Activated CD4-positive, alpha-beta T cell treated with anti-CD3 and anti-CD28 coated beads for 4 hours (primary cell): Measurements from ENCODE around the gene BUB1.
"Not testable (repeated sequence)": the region's sequence is repeated elsewhere in the genome, so short reads cannot be mapped to it uniquely, and the experiment has no call there.

Experiments
- DNase-seq, 2 donors: peaks; one replicate each; pipeline ENCODE4 v3.0.0-alpha.2; 2020

Gene BUB1

GRCh38 chr2:110677530-110678456, at the start of gene BUB1:
Gene BUB1 (minus strand): TSS chr2:110678063. CDS start chr2:110677995, 68 bp downstream.
- DNase-seq = peak; percentile 93 to 94

- DNase-seq = no peak
These were observed 48.4 kb upstream of the BUB1 start for GRCh38 chr2:110726285-110726684.

- DNase-seq = no peak
These were observed 48.0 kb upstream of the BUB1 start for GRCh38 chr2:110725859-110726258.

GRCh38 chr2:110725370-110725769, 47.5 kb upstream of the BUB1 start:
- DNase-seq = no peak

GRCh38 chr2:110724820-110725219, 47.0 kb upstream of the BUB1 start:
- DNase-seq = no peak

GRCh38 chr2:110720547-110720946, 42.7 kb upstream of the BUB1 start:
- DNase-seq = no peak

GRCh38 chr2:110718990-110719389, 41.1 kb upstream of the BUB1 start:
- DNase-seq = no peak

- no peak for DNase-seq
These were observed 40.5 kb upstream of the BUB1 start for GRCh38 chr2:110718382-110718781.

- DNase-seq = no peak
These were observed 39.9 kb upstream of the BUB1 start for GRCh38 chr2:110717734-110718133.

- no peak for DNase-seq
These were observed 39.2 kb upstream of the BUB1 start for GRCh38 chr2:110716959-110717645.

GRCh38 chr2:110714452-110715224, 36.8 kb upstream of the BUB1 start:
- DNase-seq = no peak

GRCh38 chr2:110713513-110714362, 35.9 kb upstream of the BUB1 start:
- DNase-seq = no peak

- no peak for DNase-seq
These were observed 34.9 kb upstream of the BUB1 start for GRCh38 chr2:110712737-110713136.

GRCh38 chr2:110708455-110708854, 30.6 kb upstream of the BUB1 start:
- DNase-seq = no peak

- no peak for DNase-seq
These were observed 29.6 kb upstream of the BUB1 start for GRCh38 chr2:110707386-110707965.

- no peak for DNase-seq
These were observed 24.9 kb upstream of the BUB1 start for GRCh38 chr2:110702514-110703380.

GRCh38 chr2:110698253-110698652, 20.4 kb upstream of the BUB1 start:
- not testable (repeated sequence) for DNase-seq

- DNase-seq = not testable (repeated sequence)
These were observed 17.5 kb upstream of the BUB1 start for GRCh38 chr2:110695146-110695898.

- no peak for DNase-seq
These were observed 13.9 kb upstream of the BUB1 start for GRCh38 chr2:110691612-110692258.
